ENCODE results near the gene ADGRL4.

ADGRL4 gene

DNA sequence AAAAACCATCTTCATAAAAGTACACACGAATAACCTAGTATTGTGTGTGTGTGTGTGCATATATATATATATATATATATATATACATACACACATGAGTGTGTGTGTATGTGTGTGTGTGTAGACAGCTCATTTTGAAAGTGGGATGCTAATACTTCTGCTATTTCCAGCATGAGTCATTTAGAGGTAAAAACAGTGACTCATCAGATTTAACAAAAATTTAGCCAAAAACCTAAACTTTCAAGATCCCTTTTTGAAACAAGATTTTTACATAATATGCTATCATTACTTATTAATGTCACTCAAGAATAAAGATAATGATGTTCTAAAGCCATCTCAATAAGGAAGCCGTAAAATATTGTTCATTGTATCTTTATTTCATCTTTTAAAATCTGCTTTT lies 35.6 kb upstream of the ADGRL4 start:
- Histone ChIP-seq H3K9me2 (replicated peaks; ENCODE audit: insufficient read depth, low read length) (no peaks in the 10 kb centered on the region), H3K4me3 (ENCODE audit: low read length) (no peak overlapping the region), H2AFZ (ENCODE audit: low read length) (no peak overlapping the region), H3K9me3 (replicated peaks; ENCODE audit: insufficient read depth, low read length) (no peaks in the 10 kb centered on the region), H3K36me3 (replicated peaks; ENCODE audit: insufficient read depth, low read length) (no peaks in the 10 kb centered on the region), H3K27me3 (replicated peaks; ENCODE audit: insufficient read depth, low read length) (no peaks in the 10 kb centered on the region), H3F3A (ENCODE audit: insufficient read depth, low read length) (no peaks in the 10 kb centered on the region), H3K79me2 (ENCODE audit: low read length) (no peaks in the 10 kb centered on the region), H3K4me1 (ENCODE audit: low read length) (no peaks in the 10 kb centered on the region), H3K27ac (ENCODE audit: low read length) (no peak overlapping the region), H3K9ac (ENCODE audit: low read length) (no peak overlapping the region), H3K4me2 (ENCODE audit: low read depth, low read length) (no peak overlapping the region), H4K20me1 (ENCODE audit: insufficient read depth, low read length) (no peaks in the 10 kb centered on the region)
- DNase-seq, result no peak
- TF ChIP-seq EZH2phosphoT487 (IDR thresholded peaks at IDR 0.05; ENCODE audit: low read length) (no peak), EZH2 (optimal IDR thresholded peaks at IDR 0.05; ENCODE audit: low read depth, low read length) (no peak)
- TF ChIP-seq, protein P1, sequence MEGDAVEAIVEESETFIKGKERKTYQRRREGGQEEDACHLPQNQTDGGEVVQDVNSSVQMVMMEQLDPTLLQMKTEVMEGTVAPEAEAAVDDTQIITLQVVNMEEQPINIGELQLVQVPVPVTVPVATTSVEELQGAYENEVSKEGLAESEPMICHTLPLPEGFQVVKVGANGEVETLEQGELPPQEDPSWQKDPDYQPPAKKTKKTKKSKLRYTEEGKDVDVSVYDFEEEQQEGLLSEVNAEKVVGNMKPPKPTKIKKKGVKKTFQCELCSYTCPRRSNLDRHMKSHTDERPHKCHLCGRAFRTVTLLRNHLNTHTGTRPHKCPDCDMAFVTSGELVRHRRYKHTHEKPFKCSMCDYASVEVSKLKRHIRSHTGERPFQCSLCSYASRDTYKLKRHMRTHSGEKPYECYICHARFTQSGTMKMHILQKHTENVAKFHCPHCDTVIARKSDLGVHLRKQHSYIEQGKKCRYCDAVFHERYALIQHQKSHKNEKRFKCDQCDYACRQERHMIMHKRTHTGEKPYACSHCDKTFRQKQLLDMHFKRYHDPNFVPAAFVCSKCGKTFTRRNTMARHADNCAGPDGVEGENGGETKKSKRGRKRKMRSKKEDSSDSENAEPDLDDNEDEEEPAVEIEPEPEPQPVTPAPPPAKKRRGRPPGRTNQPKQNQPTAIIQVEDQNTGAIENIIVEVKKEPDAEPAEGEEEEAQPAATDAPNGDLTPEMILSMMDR (IDR thresholded peaks at IDR 0.05; ENCODE audit: low read length), result no peak

DNA sequence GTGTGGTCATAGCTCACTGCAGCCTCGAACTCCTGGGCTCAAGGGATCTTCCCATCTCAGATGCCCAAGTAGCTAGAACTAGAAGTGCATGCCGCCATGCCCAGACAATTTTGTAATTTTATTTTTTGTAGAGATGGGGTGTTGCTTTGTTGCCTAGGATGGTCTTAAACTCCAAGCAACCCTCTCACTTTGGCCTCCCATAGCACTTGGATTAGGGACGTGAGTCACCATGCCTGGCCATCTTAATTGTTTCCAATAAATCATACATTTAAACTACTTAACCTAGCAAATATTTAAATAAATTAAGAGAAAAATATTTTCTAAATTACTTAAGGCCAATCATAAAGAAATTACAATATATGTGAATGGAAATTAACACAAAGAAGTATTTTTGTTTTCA lies 35.1 kb upstream of the ADGRL4 start:
- Histone ChIP-seq H3K27ac (ENCODE audit: low read length) (no peak overlapping the region), H3K4me2 (ENCODE audit: low read depth, low read length) (no peak overlapping the region), H3K9ac (ENCODE audit: low read length) (no peak overlapping the region), H3K36me3 (replicated peaks; ENCODE audit: insufficient read depth, low read length) (no peaks in the 10 kb centered on the region), H3K9me3 (replicated peaks; ENCODE audit: insufficient read depth, low read length) (no peaks in the 10 kb centered on the region), H3K4me1 (ENCODE audit: low read length) (no peaks in the 10 kb centered on the region), H3K79me2 (ENCODE audit: low read length) (no peaks in the 10 kb centered on the region), H3K9me2 (replicated peaks; ENCODE audit: insufficient read depth, low read length) (no peaks in the 10 kb centered on the region), H3K4me3 (ENCODE audit: low read length) (no peak overlapping the region), H3K27me3 (replicated peaks; ENCODE audit: insufficient read depth, low read length) (no peaks in the 10 kb centered on the region), H2AFZ (ENCODE audit: low read length) (no peak overlapping the region), H4K20me1 (ENCODE audit: insufficient read depth, low read length) (no peaks in the 10 kb centered on the region), H3F3A (ENCODE audit: insufficient read depth, low read length) (no peaks in the 10 kb centered on the region)
- no peak for DNase-seq
- TF ChIP-seq EZH2 (optimal IDR thresholded peaks at IDR 0.05; ENCODE audit: low read depth, low read length) (no peak), EZH2phosphoT487 (IDR thresholded peaks at IDR 0.05; ENCODE audit: low read length) (no peak)
- TF ChIP-seq, protein P1 (IDR thresholded peaks at IDR 0.05; ENCODE audit: low read length), result no peak

DNA sequence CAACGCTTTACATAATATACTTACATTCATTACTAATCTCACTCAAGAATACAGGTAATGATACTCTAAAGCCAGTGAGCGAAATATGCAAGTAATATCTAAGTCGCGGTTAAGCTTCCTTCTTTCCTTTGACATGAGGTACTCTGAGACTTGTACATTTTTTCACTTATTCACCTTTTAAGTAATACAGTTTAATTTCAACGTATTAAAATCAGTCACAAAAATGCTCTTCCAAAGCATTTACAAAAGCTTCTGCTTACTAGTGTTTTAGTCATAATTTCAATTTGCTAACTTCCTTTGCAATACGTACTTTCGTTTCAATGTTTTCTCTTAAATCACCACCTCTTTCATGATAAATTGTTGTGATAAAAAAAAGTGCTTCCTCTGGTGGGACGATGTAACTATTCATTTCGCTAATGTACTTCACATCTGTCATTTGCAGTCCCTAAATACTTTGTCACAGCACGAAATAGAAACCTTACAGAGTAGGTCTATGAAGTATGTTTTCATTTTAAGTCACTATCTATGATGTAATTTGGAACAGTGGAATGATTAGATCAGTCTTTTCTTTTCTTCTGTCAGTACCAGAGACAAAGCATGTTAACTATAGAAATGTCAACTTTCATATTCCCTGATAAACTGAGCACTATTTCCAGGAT lies 34.0 kb upstream of the ADGRL4 start:
- Histone ChIP-seq H3K79me2 (ENCODE audit: low read length) (no peaks in the 10 kb centered on the region), H4K20me1 (ENCODE audit: insufficient read depth, low read length) (no peaks in the 10 kb centered on the region), H2AFZ (ENCODE audit: low read length) (no peak overlapping the region), H3K36me3 (replicated peaks; ENCODE audit: insufficient read depth, low read length) (no peaks in the 10 kb centered on the region), H3K9me2 (replicated peaks; ENCODE audit: insufficient read depth, low read length) (no peaks in the 10 kb centered on the region), H3K4me3 (ENCODE audit: low read length) (no peak overlapping the region), H3K4me1 (ENCODE audit: low read length) (no peaks in the 10 kb centered on the region), H3K4me2 (ENCODE audit: low read depth, low read length) (no peak overlapping the region), H3K27ac (ENCODE audit: low read length) (no peak overlapping the region), H3K27me3 (replicated peaks; ENCODE audit: insufficient read depth, low read length) (no peaks in the 10 kb centered on the region), H3K9ac (ENCODE audit: low read length) (no peak overlapping the region), H3K9me3 (replicated peaks; ENCODE audit: insufficient read depth, low read length) (no peaks in the 10 kb centered on the region), H3F3A (ENCODE audit: insufficient read depth, low read length) (no peaks in the 10 kb centered on the region)
- DNase-seq, result no peak
- TF ChIP-seq, protein P1 (IDR thresholded peaks at IDR 0.05; ENCODE audit: low read length), result no peak
- no peak for TF ChIP-seq EZH2phosphoT487 (IDR thresholded peaks at IDR 0.05; ENCODE audit: low read length)
- TF ChIP-seq EZH2 (optimal IDR thresholded peaks at IDR 0.05; ENCODE audit: low read depth, low read length), result no peak

Measured in MM.1S (cell line).